ENCODE measurements around the gene BRSK1.

Gene BRSK1

DNA sequence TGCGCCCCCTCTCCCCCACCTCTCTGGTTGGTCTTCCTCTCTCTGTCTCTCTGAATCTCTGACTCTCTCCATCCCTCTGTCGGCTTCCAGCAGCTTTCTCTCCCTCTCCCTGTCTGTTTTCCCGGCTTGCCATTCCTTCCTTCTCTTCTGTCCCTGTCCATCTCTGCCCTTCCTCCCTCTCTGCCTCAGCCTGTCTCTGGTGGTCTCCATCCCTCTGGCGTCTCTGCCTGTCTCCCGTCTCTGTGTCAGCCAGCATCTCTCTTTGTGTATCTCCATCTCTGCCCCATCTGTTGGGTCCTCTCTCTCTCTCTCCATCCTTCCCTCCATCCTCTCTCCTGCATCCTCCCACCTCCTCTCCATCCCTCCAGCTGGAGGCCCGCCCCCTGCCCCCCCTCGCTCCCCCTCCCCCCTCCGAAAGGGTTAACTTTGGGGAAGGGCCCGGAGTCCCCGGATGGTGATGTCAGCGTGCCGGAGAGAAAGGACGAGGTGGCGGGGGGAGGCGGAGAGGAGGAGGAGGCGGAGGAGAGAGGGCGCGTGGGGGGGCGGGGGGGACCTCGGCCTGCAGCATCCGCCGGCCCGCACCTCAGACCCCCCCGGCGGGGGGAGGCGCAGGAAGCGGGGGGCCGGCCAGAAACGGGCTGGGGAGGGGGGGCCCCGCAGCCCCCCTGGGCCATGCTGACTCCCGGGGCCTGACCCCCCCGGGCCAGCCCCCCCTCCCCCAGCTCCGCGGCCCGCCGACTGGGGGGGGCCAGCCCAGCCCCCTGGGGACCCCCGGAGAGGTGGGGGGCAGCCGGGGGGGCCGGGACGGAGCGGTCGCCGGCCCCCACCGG, at the start of gene BRSK1:
BRSK1 (plus strand) TSS at position 450 of the 830 bp plus-strand sequence. CDS start 446 bp downstream, outside the sequence.
- DNase-seq (ENCODE audit: low read depth in 2 of 2): peak in 1 of 2 donors; percentile 29

DNA sequence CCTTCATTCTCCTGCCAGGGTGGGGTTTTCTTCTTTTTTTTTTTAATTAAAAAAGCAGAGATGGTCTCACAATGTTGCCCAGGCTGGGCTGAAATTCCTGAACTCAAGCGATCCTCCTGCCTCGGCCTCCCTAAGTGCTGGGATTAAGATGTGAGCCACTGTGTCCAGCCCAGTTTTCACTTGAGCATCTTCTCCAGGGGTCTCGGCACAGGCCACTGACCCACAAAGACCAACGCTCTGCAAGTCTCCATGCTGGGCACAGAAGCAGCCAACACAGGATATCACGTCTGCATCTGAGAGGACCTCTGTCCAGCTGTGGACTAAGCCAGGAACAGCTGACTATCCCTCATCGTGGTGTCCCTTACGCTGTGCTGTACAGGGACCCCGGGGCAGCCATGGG, 45.8 kb upstream of the BRSK1 start:
- no peak for DNase-seq (ENCODE audit: low read depth in 2 of 2)

DNA sequence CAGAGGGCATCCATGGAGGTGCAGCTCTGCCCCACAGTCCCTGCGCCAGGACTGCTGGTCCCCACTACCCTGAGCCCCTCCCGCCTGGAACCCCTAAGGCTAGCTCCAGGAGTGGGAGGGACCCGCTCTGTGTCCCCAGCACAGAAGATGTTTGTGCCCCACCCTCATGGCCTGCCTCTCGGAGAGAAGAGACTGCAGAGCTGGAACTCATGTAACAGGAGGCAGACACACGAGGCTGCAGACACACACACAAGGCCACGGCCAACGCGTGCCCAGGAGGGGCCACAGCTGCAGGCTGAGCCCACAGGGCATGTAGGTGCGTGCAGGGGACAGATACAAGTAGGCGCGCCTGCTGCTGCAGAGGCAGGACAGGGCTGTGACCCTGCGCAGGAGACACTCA, 44.8 kb upstream of the BRSK1 start:
- no peak for DNase-seq (ENCODE audit: low read depth in 2 of 2)

DNA sequence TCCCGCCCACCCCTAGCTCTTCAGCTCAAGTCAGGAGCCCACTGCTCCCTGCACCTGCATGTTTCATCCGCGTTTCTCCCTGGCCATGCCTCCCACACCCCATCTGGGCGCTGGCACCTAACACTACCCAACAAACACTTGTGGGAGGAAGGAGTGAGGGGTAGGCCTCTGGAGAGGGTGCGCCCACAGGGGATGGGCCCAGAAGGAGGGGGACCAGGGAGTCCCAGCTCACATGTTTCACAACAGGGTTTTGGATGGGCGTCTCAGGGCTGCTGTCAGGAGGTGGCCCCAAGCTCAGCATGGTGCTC, 43.1 kb upstream of the BRSK1 start:
- DNase-seq (ENCODE audit: low read depth in 2 of 2): no peak

DNA sequence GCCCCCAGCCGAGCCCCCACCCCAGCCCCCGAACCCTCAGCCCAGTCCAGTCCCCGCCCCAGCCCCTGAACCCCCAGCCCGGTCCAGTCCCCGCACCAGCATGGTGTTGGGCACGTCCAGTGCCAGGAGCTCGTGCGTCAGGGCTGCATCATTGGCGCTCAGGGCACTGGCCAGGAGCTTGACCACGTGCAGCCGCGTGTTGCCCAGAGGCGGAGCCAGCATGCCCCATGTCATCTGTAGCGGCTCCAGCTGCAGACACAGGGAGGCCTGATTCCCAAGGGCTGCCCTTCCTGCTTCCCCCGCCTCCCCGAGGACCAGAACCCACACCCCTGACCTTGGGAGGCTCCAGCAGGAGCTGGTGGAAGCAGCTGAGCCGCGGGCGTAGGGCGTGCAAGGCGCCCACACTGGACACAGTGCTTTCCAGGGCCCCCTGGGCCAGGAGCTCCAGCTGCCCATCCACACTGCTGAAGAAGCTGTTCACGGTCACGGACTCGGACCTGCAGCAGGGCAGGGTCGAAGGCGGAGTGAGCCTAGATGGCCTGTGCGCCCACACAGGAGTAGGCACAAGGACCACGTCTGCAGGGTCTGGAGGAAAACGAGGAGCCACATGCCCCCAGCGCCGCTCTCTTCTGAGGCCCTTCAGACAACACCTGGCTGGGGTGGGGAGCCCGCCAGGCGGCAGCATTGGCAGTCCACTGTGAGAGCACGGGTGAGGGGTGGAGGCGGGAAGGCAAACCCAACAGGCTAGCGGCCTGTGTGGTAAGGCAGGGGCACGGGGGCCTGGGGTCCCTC, 42.5 kb upstream of the BRSK1 start:
- DNase-seq (ENCODE audit: low read depth in 2 of 2): no peak

DNA sequence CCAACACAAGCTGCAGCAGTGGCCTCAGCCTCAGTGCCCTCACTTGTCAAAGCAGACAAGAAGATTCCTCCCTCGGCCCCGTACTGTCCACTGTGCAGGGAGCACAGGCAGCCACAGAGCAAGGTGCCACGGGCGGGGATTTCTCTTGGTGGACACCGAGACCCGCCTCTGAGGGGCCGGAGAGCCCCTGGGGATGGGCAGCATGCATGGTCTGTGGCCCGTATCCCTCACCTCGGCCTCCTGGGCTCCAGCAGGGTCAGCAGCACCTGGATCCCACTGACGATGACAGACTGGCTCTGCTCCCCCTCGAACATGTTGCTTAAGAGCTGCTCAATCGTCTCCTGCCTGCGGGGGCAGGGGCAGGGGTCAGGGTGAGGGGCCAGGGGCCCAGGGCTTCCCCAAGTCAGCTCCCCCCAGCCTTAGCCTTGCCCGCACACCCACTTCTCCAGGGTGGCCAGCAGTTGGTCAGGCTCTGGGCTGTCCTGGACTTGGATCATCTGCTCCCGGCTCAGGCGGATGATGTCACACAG, 41.8 kb upstream of the BRSK1 start:
- no peak for DNase-seq (ENCODE audit: low read depth in 2 of 2)

DNA sequence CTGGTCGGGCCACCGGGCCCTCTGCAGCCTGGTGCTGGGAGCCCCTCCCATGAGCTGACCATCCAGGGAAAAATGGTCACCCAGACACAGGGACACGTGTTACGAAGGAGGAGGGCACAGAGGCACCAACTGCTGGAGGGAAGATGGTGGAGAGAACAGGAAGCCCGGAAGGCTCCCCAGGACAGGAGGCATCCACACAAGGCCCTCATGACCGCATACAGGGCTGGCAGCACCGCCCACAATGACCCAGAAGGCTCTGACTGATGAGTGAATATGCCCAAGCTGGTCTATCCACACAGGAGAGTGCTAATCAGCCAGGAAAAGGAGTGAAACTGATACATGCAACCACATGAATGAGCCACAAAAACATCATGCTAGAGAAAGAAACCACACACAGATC, 41.3 kb upstream of the BRSK1 start:
- no peak for DNase-seq (ENCODE audit: low read depth in 2 of 2)

DNA sequence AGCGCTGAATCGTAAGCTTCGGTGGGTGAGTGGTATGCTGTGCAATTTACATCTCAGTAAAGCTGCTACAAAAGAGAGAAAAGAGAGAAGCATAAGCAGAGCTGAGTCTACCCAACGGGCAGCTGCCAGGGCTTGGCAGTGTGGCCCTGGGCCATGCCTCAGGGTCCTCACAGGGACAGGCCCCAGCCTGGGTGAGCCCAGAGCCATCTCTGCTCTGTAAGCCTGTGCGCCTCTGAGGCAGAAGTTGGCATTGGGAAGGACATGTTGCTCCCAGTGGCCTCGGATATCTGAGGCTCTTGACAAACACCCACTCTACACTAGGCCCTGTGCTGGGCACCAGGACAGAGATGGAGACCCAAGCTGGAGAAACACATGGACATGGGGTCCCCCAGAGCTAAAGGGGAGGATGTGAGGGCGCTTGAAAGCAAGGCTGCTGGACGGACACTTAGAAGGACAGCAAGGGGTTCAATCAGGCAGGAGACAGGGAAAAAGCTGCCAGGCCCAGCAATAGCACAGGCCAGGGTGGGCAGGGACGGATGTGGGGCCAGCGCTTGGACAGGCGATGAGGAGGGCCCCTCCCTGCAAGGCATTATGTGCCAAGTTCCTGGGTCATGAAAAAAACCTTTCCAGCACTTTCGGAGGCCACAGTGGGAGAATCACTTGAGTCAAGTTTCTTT, 39.7 kb upstream of the BRSK1 start:
- no peak for DNase-seq (ENCODE audit: low read depth in 2 of 2)

DNA sequence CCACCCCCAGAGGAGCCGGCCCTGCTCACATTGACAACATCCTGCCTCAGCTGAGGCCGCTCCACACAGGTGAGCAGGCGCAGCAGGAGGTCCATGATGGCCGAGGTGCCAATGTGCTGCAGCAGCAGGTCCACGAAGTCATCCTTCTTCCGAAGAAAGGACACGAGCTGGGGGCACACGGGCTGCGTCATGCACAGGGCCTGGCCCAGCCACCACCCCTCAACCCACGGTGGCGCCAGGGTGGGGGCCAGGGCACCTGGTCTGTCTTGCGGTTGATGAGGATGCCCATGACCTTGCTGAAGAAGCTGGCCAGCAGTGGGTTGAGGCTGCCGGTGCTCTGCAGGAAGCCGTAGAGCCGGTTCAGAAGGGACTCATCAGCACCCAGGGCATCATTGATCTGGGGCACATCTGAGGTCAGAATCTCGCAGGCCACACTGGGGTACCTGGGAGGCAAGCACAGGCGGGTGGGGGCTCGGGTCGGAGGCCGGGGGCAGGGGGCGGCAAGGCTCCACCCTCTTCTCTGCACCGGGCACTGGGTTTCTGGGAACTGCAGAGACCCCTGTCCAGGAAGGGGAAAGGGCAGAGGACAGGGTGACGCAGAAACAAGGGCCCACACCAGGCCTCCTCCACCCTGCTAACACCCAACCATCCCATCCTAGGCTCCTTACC, 38.4 kb upstream of the BRSK1 start:
- no peak for DNase-seq (ENCODE audit: low read depth in 2 of 2)

DNA sequence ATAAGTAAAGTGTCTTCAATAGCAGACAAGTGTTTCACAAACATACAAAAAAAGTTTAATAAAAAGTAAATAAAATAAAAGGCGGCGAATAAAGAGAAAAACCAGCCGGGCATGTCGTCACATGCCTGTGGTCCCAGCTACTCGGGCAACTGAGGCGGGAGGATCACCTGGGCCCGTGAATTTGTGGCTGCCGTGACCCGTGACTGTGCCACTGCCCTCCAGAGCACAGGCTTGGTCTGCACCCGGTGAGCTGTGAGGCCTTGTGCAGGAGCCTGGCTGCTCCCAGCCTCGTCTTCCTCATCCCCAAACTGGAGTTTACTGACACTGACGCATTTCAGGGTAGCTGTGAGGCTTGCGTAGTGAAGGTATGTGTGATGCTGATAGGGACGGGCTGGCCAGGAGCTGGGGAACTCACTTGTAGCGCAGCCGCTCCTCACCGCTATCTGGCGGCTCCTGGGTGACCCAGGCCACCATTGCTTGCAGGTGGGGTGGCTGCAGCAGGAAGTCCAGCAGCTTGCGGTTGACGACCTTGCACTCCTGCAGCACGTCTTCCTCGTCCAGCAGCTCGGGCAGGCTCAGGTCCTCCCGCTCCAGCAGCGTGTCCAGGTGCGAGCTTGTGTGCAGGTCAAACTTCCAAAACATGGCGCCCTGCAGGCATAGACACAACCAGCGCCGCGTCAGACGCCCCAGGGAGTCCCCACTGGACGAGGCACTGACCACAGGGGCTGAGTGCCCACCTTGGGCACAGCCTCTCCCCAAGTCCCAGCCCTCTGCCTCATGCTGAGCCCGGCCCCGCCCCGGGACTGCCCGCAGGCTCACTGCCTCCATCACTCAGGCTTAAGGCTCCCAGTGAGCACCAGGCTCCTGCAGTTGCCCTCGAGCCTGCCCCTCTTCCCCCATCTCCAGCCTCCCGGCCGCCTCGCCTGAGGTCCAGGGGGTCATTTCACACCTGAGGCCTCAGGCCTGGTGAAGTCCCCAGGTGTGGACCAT, 37.0 kb upstream of the BRSK1 start:
- DNase-seq (ENCODE audit: low read depth in 2 of 2): no peak

DNA sequence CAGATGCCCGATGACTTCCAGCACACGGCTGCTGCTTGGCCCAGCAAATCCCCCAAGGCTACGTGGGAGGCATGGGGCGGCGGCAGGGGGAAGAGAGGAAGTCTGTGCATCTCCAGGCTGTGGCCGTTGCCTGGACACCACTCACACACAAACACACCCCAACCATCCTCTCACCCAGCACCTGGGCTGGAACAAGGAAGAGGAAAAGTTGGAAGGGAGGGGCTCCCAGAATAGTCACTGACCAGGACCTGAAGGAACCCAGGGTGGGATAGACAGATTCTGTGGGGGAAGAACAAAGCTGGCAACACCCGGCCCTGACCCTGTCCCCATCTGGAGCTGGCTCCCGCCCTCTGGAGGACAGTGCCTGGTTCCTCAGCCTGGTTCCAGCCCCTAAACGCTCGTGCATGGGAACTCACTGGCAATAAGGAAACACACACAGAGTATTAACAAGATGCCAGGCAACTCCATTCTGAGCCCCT, 36.1 kb upstream of the BRSK1 start:
- no peak for DNase-seq (ENCODE audit: low read depth in 2 of 2)

DNA sequence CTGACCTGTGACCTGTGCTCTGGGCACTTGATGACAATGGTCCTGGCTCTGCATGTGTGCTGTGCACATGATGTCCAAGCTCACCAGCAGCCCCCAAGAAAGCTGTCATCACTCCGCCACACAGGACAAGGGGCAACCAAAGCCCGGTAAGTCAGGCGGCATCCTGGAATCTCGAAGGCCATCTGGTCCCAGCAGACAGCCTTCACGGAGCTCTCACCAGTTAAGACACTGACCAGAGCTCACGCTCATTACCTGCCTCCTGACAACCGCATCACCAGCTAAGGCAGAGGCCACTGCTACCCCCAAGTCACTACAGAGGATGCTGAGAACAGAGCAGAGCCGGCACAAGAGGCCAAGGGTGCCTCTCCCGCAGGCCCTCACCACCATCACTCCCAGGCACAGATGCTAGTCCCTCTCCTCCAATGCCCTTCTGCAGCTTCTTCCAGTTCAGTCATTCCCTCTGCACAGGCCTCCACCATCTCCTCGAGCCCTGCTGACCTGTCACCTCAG, 35.6 kb upstream of the BRSK1 start:
- DNase-seq (ENCODE audit: low read depth in 2 of 2): no peak

DNA sequence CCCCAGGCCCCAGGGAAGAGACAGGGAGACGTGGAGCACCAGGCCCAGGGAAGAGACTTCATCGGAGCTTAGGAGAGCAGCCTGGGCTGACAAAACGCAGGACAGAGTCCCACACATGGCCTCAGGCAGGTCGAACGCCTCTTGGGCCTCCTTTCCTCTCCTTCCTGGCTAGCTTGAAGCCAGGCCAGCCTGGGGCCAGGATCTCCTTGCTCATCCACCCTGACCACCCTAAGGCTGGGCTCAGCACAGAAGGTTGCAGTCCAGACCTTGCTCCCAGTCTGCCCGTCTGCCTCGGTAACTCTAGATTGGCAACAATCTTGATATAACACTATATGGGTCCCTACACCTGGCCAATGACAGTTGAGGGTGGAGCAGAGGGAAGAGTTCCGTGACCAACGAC, 35.1 kb upstream of the BRSK1 start:
- DNase-seq (ENCODE audit: low read depth in 2 of 2): no peak

DNA sequence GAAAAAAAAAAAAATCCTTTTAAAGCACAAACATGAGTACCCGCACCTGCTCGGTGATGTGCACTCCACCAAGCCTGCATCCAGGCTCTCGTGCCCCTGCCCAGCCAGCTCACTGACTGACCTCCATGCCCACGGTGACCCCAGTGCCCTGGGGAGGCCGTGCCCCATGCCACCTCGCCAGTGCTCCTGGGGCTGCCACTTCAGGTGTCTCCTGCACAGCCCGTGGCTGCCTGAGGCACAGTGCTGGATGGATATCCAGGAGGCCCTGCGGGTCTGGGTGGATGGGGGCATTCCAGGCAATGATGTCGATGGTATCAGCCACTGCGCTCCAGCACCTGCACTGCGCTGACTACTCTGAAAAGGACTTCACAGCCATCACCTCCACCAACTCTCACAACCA, 34.0 kb upstream of the BRSK1 start:
- no peak for DNase-seq (ENCODE audit: low read depth in 2 of 2)

DNA sequence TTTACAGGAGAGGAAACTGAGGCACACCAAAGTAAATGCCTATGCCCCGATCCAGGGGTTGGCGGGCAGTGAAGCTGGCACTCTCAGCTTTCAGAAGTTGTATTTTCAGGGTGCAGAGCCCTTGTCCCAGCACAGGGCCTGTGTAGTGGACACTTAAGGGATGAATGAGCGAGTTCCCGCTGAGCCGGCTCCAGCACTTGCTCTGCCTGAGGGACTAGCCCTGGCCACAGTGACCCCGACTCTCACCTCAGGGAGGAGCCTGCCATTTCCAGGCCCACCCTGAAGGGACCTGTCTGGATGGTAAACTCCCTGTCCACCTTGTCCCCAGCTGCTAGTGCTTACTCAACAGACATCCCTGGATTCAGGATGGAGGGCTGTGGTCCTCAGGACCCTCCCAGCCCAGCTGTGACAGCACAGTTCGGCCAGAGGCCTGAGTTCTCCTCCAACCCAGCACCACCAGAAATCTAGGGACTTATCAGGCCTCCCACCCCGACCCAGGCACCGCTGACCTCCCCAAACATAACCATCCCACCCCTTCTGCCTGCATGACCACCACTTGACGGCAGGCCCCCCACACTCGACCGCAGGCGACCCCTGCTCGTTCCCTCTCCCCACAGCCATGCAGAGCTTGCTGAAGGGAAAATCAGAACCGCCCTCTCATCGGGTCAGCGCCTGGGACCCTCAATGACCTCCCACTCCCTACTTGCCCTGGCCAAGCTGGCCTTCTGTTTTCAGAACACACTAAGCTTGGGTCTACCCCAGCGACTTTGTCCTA, 33.3 kb upstream of the BRSK1 start:
- DNase-seq (ENCODE audit: low read depth in 2 of 2): no peak

DNA sequence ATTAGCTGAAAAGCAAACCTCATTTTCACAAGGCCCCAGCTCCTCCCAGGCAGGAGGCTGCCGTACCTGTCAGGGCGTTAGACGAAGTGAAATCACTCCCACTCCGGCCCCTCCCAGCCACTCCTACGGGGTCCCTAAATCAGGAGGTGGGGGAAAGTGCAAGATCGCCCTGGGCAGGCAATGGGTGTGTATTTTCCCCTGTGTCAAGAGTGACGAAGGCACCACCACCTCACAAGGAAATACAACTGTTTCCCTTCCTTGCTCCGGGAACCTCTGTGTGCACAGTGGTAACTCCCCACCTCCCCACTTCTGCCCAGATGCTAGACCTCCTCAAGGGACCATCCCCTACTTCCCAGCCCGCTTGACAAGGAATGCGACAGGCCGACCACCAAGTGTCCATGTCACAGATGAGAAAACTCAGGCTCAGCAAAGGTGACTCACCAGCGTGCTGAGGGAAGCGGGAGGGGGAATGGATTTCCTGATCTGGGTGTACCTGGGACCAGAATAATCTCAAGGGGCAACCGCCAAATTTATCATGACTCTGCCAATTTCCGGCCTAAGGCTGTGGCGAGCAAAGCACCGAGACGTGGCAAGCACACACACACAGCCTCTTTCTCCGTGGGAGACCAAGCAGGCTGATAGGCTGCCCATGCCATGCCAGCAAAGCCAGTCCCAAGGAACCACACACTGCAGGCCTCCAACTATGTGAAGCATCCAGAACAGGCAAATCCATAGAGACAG, 32.3 kb upstream of the BRSK1 start:
- no peak for DNase-seq (ENCODE audit: low read depth in 2 of 2)

DNA sequence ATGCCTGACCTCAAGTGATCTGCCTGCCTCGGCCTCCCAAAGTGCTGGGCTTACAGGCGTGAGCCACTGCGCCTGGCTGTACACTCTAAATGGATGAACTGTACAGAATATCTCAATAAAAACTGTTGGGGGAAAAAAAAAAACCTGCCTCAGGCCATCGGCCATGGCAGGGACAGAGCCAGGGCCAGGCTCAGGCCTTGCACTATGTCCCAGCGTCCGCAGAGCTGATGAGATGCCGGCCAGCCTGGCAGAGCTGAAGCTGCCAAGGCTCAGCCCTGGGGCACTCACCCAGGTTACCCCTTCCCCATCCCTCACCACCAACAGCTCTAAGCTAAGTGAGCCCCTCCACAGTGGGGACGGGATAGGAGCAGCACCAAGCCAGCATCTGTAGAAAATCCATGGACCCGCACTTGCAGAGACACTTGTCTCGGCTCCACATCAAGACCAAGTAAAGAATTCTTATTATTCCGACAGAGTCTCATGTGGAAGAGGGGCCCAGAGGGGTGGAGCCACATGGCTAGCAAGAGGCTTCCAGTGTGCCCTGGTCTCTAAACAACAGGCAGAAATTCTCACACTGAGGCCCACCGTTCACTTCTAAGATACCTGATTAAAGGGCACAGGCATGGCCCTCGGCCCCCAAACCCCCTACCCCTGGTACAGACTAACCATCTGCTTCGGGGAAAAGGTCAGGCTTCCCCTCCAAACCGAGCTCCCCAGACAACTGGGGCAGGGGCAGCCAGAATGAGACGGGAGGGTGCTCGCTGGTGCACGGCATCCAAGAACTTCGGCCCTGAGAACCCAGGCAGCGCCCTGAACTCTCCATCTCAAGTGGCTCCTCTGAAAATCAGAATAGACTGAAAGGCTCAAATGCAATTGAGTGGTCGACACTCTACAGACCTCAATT, 30.8 kb upstream of the BRSK1 start:
- no peak for DNase-seq (ENCODE audit: low read depth in 2 of 2)
